ENCODE data around the gene TC2N. TPM values are rescaled to one million over a fixed set of nuclear protein-coding genes. Genes with fewer than 3 reads are reported as not detected.

Gene TC2N
- total RNA-seq, 1 donor from 2014 or later: 19.4 TPM

DNA sequence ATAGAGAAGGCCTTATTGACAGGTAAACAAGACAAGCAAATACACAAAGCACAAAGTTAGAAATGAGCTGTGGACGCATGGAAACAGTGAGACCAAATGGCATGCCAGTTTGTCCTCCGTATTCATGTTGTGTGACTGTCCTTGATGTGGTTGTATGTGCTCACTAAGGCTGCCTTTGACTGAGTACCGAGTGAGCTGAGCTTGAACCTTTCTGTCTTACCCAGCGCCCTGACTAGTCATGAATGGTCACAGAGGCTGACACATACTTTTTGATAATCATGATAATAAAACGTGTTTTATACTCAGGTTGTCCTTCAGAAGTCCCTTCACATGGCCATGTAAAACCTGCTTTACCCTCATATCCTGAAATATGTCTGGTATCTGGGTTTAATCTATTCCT lies 134.9 kb downstream of the TC2N start:
- no peak overlapping the region for H3K27ac Mint-ChIP-seq
- H3K9me3 Mint-ChIP-seq: no peaks in the 10 kb centered on the region
- H3K27me3 Mint-ChIP-seq: no peaks in the 10 kb centered on the region
- TF ChIP-seq, protein P1, sequence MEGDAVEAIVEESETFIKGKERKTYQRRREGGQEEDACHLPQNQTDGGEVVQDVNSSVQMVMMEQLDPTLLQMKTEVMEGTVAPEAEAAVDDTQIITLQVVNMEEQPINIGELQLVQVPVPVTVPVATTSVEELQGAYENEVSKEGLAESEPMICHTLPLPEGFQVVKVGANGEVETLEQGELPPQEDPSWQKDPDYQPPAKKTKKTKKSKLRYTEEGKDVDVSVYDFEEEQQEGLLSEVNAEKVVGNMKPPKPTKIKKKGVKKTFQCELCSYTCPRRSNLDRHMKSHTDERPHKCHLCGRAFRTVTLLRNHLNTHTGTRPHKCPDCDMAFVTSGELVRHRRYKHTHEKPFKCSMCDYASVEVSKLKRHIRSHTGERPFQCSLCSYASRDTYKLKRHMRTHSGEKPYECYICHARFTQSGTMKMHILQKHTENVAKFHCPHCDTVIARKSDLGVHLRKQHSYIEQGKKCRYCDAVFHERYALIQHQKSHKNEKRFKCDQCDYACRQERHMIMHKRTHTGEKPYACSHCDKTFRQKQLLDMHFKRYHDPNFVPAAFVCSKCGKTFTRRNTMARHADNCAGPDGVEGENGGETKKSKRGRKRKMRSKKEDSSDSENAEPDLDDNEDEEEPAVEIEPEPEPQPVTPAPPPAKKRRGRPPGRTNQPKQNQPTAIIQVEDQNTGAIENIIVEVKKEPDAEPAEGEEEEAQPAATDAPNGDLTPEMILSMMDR (conservative IDR thresholded peaks at IDR 0.05): no peak
- no peak overlapping the region for H3K4me3 Mint-ChIP-seq
- no peak for DNase-seq (ENCODE audit: extremely low spot score, unreplicated experiment)
- no peaks in the 10 kb centered on the region for H3K36me3 Mint-ChIP-seq
- H3K4me1 Mint-ChIP-seq (ENCODE audit: unreplicated experiment): peaks cover 7% of the 10 kb centered on the region

- TF ChIP-seq, protein P1 (conservative IDR thresholded peaks at IDR 0.05): no peak
- H3K4me1 Mint-ChIP-seq (ENCODE audit: unreplicated experiment): peaks cover 7% of the 10 kb centered on the region
- no peaks in the 10 kb centered on the region for H3K9me3 Mint-ChIP-seq
- H3K36me3 Mint-ChIP-seq: no peaks in the 10 kb centered on the region
- DNase-seq (ENCODE audit: extremely low spot score, unreplicated experiment): no peak
- H3K4me3 Mint-ChIP-seq: peak within 1 kb of the TSS; percentile 24
- H3K27me3 Mint-ChIP-seq: no peaks in the 10 kb centered on the region
- H3K27ac Mint-ChIP-seq: peak within 1 kb of the TSS; percentile 21
Observed at GRCh38 chr14:91731986-91732385, 135.3 kb downstream of the TC2N start, which contains the start of gene CATSPERB. Gene CATSPERB, minus strand, starts transcription at chr14:91732086. Its CDS starts 2,607 bp downstream, at chr14:91729479.

DNA sequence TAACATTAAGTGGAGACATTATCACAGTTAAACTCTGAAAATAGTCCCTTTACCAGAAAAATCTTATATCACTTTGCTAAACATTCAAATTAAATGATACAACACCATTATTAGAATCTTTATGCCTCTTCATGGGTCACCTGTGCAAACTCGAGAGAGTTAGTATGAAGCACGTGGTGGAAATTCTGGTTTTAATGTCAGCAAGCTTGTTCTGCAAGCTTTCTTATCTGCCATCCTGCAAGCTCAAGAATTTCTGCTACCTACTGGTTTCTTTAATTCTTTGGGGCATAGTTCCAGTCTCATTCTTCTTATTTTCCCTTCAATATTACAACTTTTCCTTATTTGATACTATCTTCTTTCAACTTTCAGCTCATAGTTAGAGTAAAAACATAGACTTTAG lies 136.3 kb downstream of the TC2N start:
- H3K27me3 Mint-ChIP-seq: no peaks in the 10 kb centered on the region
- TF ChIP-seq, protein P1 (conservative IDR thresholded peaks at IDR 0.05): no peak
- peak overlapping the region; percentile 24 for H3K4me3 Mint-ChIP-seq
- DNase-seq (ENCODE audit: extremely low spot score, unreplicated experiment): no peak
- H3K9me3 Mint-ChIP-seq: no peaks in the 10 kb centered on the region
- peaks cover 7% of the 10 kb centered on the region for H3K4me1 Mint-ChIP-seq (ENCODE audit: unreplicated experiment)
- no peaks in the 10 kb centered on the region for H3K36me3 Mint-ChIP-seq
- H3K27ac Mint-ChIP-seq: peak overlapping the region; percentile 21

- Mint-ChIP-seq H3K27ac (no peak overlapping the region), H3K4me1 (ENCODE audit: unreplicated experiment) (peaks cover 7% of the 10 kb centered on the region), H3K36me3 (no peaks in the 10 kb centered on the region), H3K9me3 (no peaks in the 10 kb centered on the region), H3K4me3 (no peak overlapping the region), H3K27me3 (no peaks in the 10 kb centered on the region)
- no peak for DNase-seq (ENCODE audit: extremely low spot score, unreplicated experiment)
- TF ChIP-seq, protein P1 (conservative IDR thresholded peaks at IDR 0.05): no peak
Observed at GRCh38 chr14:91729756-91730155, 137.6 kb downstream of the TC2N start.

Other genes starting within 250 kb of the TC2N start
- gene CATSPERB, start 135.4 kb downstream of the TC2N start, total RNA-seq (ENCODE audit: low replicate concordance): 2.0 and 2.5 TPM in 2 replicates
- gene FBLN5, start 80.2 kb upstream of the TC2N start, total RNA-seq (ENCODE audit: low replicate concordance): 1.9 and 14.1 TPM in 2 replicates
- 61.8 and 72.5 TPM in 2 replicates for gene TRIP11, start 172.5 kb upstream of the TC2N start, total RNA-seq (ENCODE audit: low replicate concordance)
- gene ATXN3, start 239.0 kb upstream of the TC2N start, total RNA-seq (ENCODE audit: low replicate concordance): 30.1 and 30.5 TPM in 2 replicates

All from type B pancreatic cell (in vitro differentiated cells).